ENCODE data around the gene ENOX1.

ENOX1 gene

DNA sequence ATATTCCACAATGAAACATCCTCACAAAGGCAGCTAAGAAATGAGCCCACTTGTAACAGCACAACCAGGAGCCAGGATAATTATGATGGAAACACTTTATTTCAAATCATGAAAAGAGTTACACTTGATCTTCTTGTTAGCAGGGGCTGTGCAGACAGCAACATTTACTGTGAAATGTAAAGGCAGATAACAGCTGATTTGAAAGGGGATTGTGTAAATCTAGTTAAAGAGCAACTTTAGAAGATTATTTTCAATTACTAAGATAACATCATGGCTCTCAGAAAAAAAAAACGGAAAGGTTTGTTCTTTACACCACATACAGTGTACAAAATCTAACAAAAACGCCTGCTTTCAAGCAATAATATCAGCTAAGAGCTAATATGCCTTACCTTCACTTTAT, 22.4 kb downstream of the ENOX1 start:
- H3K9ac ChIP-seq (ENCODE audit: insufficient read length): no peak overlapping the region
- H3K4me3 ChIP-seq: no peak overlapping the region
- no peak overlapping the region for H3K27ac ChIP-seq
- H3K36me3 ChIP-seq (ENCODE audit: insufficient read depth, low read length): no peaks in the 10 kb centered on the region
- no peak for DNase-seq (ENCODE audit: low read depth, low spot score)
- H3K9me3 ChIP-seq (ENCODE audit: low read depth, low read length): no peaks in the 10 kb centered on the region
- no peak for TF ChIP-seq EZH2 (IDR thresholded peaks at IDR 0.05)

DNA sequence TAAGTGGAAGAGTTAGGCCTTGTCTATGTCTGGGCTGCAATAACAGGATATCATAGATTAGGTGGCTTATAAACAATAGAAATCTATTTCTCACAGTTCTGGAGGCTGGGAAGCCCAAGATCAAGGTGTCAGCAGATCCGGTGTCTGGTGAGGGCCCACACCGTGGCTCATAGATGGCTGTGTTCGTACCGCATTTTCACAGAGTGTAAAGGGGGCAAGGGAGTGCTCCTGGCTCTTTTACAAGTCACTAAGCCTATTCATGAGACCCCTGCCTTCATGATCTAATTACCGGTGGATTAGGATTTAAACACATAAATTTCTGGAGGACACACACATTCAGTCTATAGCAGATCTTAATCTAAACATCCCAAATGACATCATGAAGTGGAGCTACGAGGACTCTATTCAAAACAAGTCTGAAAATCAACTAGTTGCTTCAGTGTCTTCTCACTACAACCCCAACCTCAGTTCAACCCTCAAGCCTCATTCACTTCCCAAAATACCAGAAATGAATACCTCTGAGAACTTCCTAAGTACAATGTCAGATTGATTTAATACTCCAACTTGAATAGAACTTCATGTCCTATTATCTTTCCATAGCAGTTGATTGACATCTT, 23.5 kb downstream of the ENOX1 start:
- no peak for DNase-seq (ENCODE audit: low read depth, low spot score)
- TF ChIP-seq EZH2 (IDR thresholded peaks at IDR 0.05): no peak
- no peak for TF ChIP-seq POLR2AphosphoS5 (IDR thresholded peaks at IDR 0.05; ENCODE audit: borderline replicate concordance, low read depth, low read length)
- no peak for TF ChIP-seq FOXP2 (optimal IDR thresholded peaks at IDR 0.05; ENCODE audit: control extremely low read depth, extremely low read length, insufficient read depth)

DNA sequence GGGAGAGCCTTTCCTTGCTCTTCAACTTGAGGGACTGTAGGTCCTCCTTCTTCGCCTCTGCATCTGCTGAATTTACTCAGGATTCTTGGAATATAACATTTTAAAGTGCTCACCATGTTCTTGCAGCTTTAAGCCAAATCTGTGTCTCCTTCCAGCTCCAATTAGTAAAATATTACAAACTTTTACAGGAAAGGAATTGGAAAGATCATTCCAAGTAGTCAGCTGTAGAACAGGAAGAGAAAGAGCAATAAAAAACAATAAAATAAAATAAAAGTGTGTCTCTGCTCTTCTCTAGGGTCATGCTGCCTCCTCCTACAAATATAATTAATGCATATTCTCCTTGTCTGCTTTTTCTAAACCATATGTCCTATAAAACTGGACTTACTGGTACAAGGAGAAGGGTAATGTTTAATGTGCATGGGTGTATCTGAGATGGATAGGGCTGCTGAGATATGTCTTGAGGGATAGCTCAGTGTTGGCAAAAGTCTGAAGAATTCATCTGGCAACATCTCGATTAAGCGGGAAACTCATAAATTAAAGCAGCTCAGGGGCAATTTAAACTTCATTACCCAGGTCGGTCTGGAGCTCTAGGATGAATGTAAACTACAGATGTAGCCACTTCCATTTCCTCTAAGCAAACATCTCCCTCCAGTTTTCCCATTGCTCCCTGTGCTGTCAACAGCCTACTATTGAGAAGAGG, 25.0 kb downstream of the ENOX1 start:
- TF ChIP-seq POLR2AphosphoS5 (IDR thresholded peaks at IDR 0.05; ENCODE audit: borderline replicate concordance, low read depth, low read length): no peak
- no peak for TF ChIP-seq FOXP2 (optimal IDR thresholded peaks at IDR 0.05; ENCODE audit: control extremely low read depth, extremely low read length, insufficient read depth)
- TF ChIP-seq EZH2 (IDR thresholded peaks at IDR 0.05): no peak
- Histone ChIP-seq H3K4me3 (no peak overlapping the region), H3K9me3 (ENCODE audit: low read depth, low read length) (no peaks in the 10 kb centered on the region), H3K9ac (ENCODE audit: insufficient read length) (no peak overlapping the region), H3K36me3 (ENCODE audit: insufficient read depth, low read length) (no peaks in the 10 kb centered on the region), H3K27ac (no peak overlapping the region)
- no peak for DNase-seq (ENCODE audit: low read depth, low spot score)

More for the DNA sequence above, 23.5 kb downstream of the ENOX1 start:
- Histone ChIP-seq H3K9me3 (ENCODE audit: low read depth, low read length) (no peaks in the 10 kb centered on the region), H3K4me3 (no peak overlapping the region), H3K27ac (no peak overlapping the region), H3K36me3 (ENCODE audit: insufficient read depth, low read length) (no peaks in the 10 kb centered on the region), H3K9ac (ENCODE audit: insufficient read length) (no peak overlapping the region)

DNA sequence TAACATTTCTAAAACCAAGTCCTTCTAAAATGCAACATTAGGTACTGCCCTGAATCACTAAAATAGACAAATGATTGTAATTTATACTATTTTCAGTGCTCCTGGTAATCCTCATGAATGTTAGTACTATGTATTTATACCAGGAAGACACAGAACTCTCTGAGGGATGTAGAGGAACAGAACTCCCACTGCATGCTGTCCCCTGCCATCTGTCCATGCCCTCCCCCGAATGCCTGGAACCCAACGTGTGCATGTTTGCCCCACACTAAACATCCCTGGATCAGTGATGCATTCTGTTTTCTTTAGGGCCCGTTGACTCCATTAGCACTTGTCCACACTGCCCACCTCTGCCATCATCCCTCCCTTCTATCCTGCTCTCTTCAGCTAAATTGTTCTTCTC, 26.5 kb downstream of the ENOX1 start:
- no peak overlapping the region for H3K27ac ChIP-seq
- no peak overlapping the region for H3K9ac ChIP-seq (ENCODE audit: insufficient read length)
- no peak for DNase-seq (ENCODE audit: low read depth, low spot score)
- H3K9me3 ChIP-seq (ENCODE audit: low read depth, low read length): no peaks in the 10 kb centered on the region
- no peak overlapping the region for H3K4me3 ChIP-seq
- TF ChIP-seq EZH2 (IDR thresholded peaks at IDR 0.05) (no peak), FOXP2 (optimal IDR thresholded peaks at IDR 0.05; ENCODE audit: control extremely low read depth, extremely low read length, insufficient read depth) (no peak), POLR2AphosphoS5 (IDR thresholded peaks at IDR 0.05; ENCODE audit: borderline replicate concordance, low read depth, low read length) (no peak)
- H3K36me3 ChIP-seq (ENCODE audit: insufficient read depth, low read length): no peaks in the 10 kb centered on the region

GRCh38 chr13:43758834-43759233, 27.9 kb downstream of the ENOX1 start:
- no peak for TF ChIP-seq FOXP2 (optimal IDR thresholded peaks at IDR 0.05; ENCODE audit: control extremely low read depth, extremely low read length, insufficient read depth)
- no peak for DNase-seq (ENCODE audit: low read depth, low spot score)
- Histone ChIP-seq H3K36me3 (ENCODE audit: insufficient read depth, low read length) (no peaks in the 10 kb centered on the region), H3K27ac (no peak overlapping the region), H3K4me3 (no peak overlapping the region), H3K9me3 (ENCODE audit: low read depth, low read length) (no peaks in the 10 kb centered on the region), H3K9ac (ENCODE audit: insufficient read length) (no peak overlapping the region)

- no peaks in the 10 kb centered on the region for H3K9me3 ChIP-seq (ENCODE audit: low read depth, low read length)
- TF ChIP-seq EZH2 (IDR thresholded peaks at IDR 0.05) (no peak), FOXP2 (optimal IDR thresholded peaks at IDR 0.05; ENCODE audit: control extremely low read depth, extremely low read length, insufficient read depth) (no peak), POLR2AphosphoS5 (IDR thresholded peaks at IDR 0.05; ENCODE audit: borderline replicate concordance, low read depth, low read length) (no peak)
- H3K27ac ChIP-seq: no peak overlapping the region
- H3K4me3 ChIP-seq: no peak overlapping the region
- H3K9ac ChIP-seq (ENCODE audit: insufficient read length): no peak overlapping the region
- no peaks in the 10 kb centered on the region for H3K36me3 ChIP-seq (ENCODE audit: insufficient read depth, low read length)
- DNase-seq (ENCODE audit: low read depth, low spot score): no peak
Measured at GRCh38 chr13:43757266-43757665, 29.5 kb downstream of the ENOX1 start.

DNA sequence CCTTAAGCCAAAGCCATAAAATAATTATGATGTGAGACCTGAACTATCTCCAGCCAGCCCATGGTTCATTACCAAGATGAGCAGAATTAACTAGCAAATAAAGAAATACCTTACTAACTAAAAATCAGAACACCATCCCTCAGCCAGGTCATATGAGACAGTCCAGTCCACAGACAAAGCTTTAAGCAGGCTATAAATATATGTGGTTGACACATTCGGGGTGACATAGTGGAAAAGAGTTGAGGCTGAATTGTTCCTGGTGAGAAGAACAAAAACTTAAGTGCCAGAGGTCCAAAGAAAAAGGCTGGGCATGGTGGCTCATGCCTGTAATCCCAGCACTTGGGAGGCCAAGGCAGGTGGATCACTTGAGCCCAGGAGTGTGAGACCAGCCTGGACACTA, 30.9 kb downstream of the ENOX1 start:
- Histone ChIP-seq H3K36me3 (ENCODE audit: insufficient read depth, low read length) (no peaks in the 10 kb centered on the region), H3K9me3 (ENCODE audit: low read depth, low read length) (no peaks in the 10 kb centered on the region), H3K9ac (ENCODE audit: insufficient read length) (no peak overlapping the region), H3K4me3 (no peak overlapping the region), H3K27ac (no peak overlapping the region)
- TF ChIP-seq EZH2 (IDR thresholded peaks at IDR 0.05): no peak
- no peak for TF ChIP-seq FOXP2 (optimal IDR thresholded peaks at IDR 0.05; ENCODE audit: control extremely low read depth, extremely low read length, insufficient read depth)
- no peak for TF ChIP-seq POLR2AphosphoS5 (IDR thresholded peaks at IDR 0.05; ENCODE audit: borderline replicate concordance, low read depth, low read length)
- no peak for DNase-seq (ENCODE audit: low read depth, low spot score)

DNA sequence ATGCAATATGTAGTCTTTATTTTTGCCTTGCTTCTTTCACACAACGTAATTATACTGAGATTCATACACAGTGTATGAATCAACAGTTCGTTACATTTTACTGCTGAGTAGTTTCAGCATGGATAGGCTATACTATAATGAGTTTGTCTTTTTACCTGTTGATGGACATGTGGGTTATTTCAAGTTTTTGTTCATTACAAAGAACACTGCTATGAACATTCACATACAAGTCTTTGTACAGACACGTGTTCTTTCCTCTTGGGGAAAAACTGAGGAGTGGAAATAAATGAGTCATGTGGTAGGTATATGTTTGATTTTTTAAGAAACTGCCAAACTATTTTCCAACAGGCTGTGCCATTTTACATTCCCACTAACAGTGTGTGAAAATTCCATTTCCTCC, 35.1 kb downstream of the ENOX1 start:
- TF ChIP-seq POLR2AphosphoS5 (IDR thresholded peaks at IDR 0.05; ENCODE audit: borderline replicate concordance, low read depth, low read length): no peak
- no peak for TF ChIP-seq FOXP2 (optimal IDR thresholded peaks at IDR 0.05; ENCODE audit: control extremely low read depth, extremely low read length, insufficient read depth)
- TF ChIP-seq EZH2 (IDR thresholded peaks at IDR 0.05): no peak
- Histone ChIP-seq H3K9ac (ENCODE audit: insufficient read length) (no peak overlapping the region), H3K27ac (no peak overlapping the region), H3K36me3 (ENCODE audit: insufficient read depth, low read length) (no peaks in the 10 kb centered on the region), H3K4me3 (no peak overlapping the region), H3K9me3 (ENCODE audit: low read depth, low read length) (no peaks in the 10 kb centered on the region)
- no peak for DNase-seq (ENCODE audit: low read depth, low spot score)

GRCh38 chr13:43749503-43749902, 37.3 kb downstream of the ENOX1 start:
- DNase-seq (ENCODE audit: low read depth, low spot score): no peak
- Histone ChIP-seq H3K36me3 (ENCODE audit: insufficient read depth, low read length) (no peaks in the 10 kb centered on the region), H3K9me3 (ENCODE audit: low read depth, low read length) (no peaks in the 10 kb centered on the region), H3K27ac (no peak overlapping the region), H3K4me3 (no peak overlapping the region), H3K9ac (ENCODE audit: insufficient read length) (no peak overlapping the region)
- TF ChIP-seq POLR2AphosphoS5 (IDR thresholded peaks at IDR 0.05; ENCODE audit: borderline replicate concordance, low read depth, low read length) (no peak), EZH2 (IDR thresholded peaks at IDR 0.05) (no peak), FOXP2 (optimal IDR thresholded peaks at IDR 0.05; ENCODE audit: control extremely low read depth, extremely low read length, insufficient read depth) (no peak)

All from SK-N-MC (cell line).